HG03565 (cell line): ENCODE results near the gene RFX2.
"Not testable (repeated sequence)": the region's sequence is repeated elsewhere in the genome, so short reads cannot be mapped to it uniquely, and the experiment has no call there.

ENCODE experiments used
- ATAC-seq: cut with Tn5 transposase; IDR thresholded peaks from one replicate; pipeline ENCODE4 v1.9.1; 2021; ENCODE audit warnings: mild to moderate bottlenecking, moderate library complexity; ENCODE audit not compliant: unreplicated experiment

The RFX2 gene

GRCh38 chr19:6076675-6077463, 33.4 kb downstream of the RFX2 start:
- no peak for ATAC-seq

- ATAC-seq = no peak
These were observed 34.0 kb downstream of the RFX2 start for GRCh38 chr19:6076291-6076665.

GRCh38 chr19:6074709-6075403, 35.4 kb downstream of the RFX2 start:
- ATAC-seq = no peak

- ATAC-seq = no peak
These were observed 36.2 kb downstream of the RFX2 start for GRCh38 chr19:6073858-6074708.

- not testable (repeated sequence) for ATAC-seq
These were observed 37.1 kb downstream of the RFX2 start for GRCh38 chr19:6073233-6073632.

- no peak for ATAC-seq
These were observed 38.4 kb downstream of the RFX2 start for GRCh38 chr19:6071875-6072274.

- no peak for ATAC-seq
These were observed 39.4 kb downstream of the RFX2 start for GRCh38 chr19:6070720-6071485.

GRCh38 chr19:6070207-6070681, 40.1 kb downstream of the RFX2 start:
- no peak for ATAC-seq

- ATAC-seq = no peak
These were observed 41.0 kb downstream of the RFX2 start for GRCh38 chr19:6069268-6069791.

- no peak for ATAC-seq
These were observed 41.6 kb downstream of the RFX2 start for GRCh38 chr19:6068711-6069110.

GRCh38 chr19:6067975-6068374, 42.3 kb downstream of the RFX2 start:
- no peak for ATAC-seq

GRCh38 chr19:6066661-6067646, 43.3 kb downstream of the RFX2 start:
- ATAC-seq = no peak

- no peak for ATAC-seq
These were observed 44.5 kb downstream of the RFX2 start for GRCh38 chr19:6065685-6066374.

- no peak for ATAC-seq
These were observed 45.8 kb downstream of the RFX2 start for GRCh38 chr19:6064336-6065073.

GRCh38 chr19:6063576-6064335, 46.5 kb downstream of the RFX2 start:
- no peak for ATAC-seq

GRCh38 chr19:6062961-6063575, 47.2 kb downstream of the RFX2 start:
- no peak for ATAC-seq

GRCh38 chr19:6062274-6062673, 48.0 kb downstream of the RFX2 start:
- no peak for ATAC-seq
